ENCODE measurements around the gene TAF6L. TPM values are rescaled to one million over a fixed set of nuclear protein-coding genes. Genes with fewer than 3 reads are reported as not detected.

The TAF6L gene
- total and polyA plus RNA-seq, 12 donors: 10.8 to 98.1 (median 26.0) TPM

- Histone ChIP-seq H3K9me3 (replicated peaks in 1 of 3) (no peaks in the 10 kb centered on the region), H3K4me1 (replicated peaks in 1 of 2) (peaks cover 8 to 12% of the 10 kb centered on the region in 2 donors), H3K27me3 (no peaks in the 10 kb centered on the region), H3K4me3 (no peak overlapping the region), H3K36me3 (replicated peaks in 1 of 2) (peaks cover 0 to 40% of the 10 kb centered on the region in 2 donors), H3K27ac (no peak overlapping the region)
- TF ChIP-seq CTCF (IDR thresholded peaks at IDR 0.05) (no peak), POLR2A (IDR thresholded peaks at IDR 0.05) (no peak)
- intact Hi-C loops (cut with DNase I): no loop called here
- 85 to 96% (median 94%) methylated on average over 17 of the region's 17 CpGs for WGBS, 4 donors
- no peak for DNase-seq
Observed at GRCh38 chr11:62775646-62776045, 4.5 kb downstream of the TAF6L start.

- no peaks in the 10 kb centered on the region for H3K27me3 ChIP-seq
- intact Hi-C loops (cut with DNase I): no loop called here
- no peaks in the 10 kb centered on the region for H3K9me3 ChIP-seq (replicated peaks in 1 of 3)
- whole genome bisulfite sequencing, 4 donors: 71 to 93% (median 85%) methylated on average over 2 of the region's 2 CpGs
- H3K4me1 ChIP-seq (replicated peaks in 1 of 2): peaks cover 0 to 1% of the 10 kb centered on the region in 2 donors
- TF ChIP-seq CTCF (IDR thresholded peaks at IDR 0.05) (no peak), POLR2A (IDR thresholded peaks at IDR 0.05) (no peak)
- H3K36me3 ChIP-seq (replicated peaks in 1 of 2): peaks cover 0 to 44% of the 10 kb centered on the region in 2 donors
- no peak overlapping the region for H3K27ac ChIP-seq
- no peak overlapping the region for H3K4me3 ChIP-seq
- no peak for DNase-seq
Observed at GRCh38 chr11:62777389-62777788, 6.2 kb downstream of the TAF6L start.

GRCh38 chr11:62778441-62778840, 7.2 kb downstream of the TAF6L start:
- H3K27ac ChIP-seq: no peak overlapping the region
- intact Hi-C loops (cut with DNase I): no loop called here
- DNase-seq: no peak
- H3K27me3 ChIP-seq: no peaks in the 10 kb centered on the region
- H3K4me1 ChIP-seq (replicated peaks in 1 of 2): no peaks in the 10 kb centered on the region
- 82 to 98% (median 90%) methylated on average over 3 of the region's 3 CpGs for WGBS, 4 donors
- peaks cover 0 to 49% of the 10 kb centered on the region in 2 donors for H3K36me3 ChIP-seq (replicated peaks in 1 of 2)
- no peak overlapping the region for H3K4me3 ChIP-seq
- no peaks in the 10 kb centered on the region for H3K9me3 ChIP-seq (replicated peaks in 1 of 3)
- TF ChIP-seq CTCF (IDR thresholded peaks at IDR 0.05) (no peak), POLR2A (IDR thresholded peaks at IDR 0.05) (no peak)

GRCh38 chr11:62782753-62783152, 11.6 kb downstream of the TAF6L start:
- no peak for DNase-seq
- Histone ChIP-seq H3K36me3 (replicated peaks in 1 of 2) (peaks cover 0 to 29% of the 10 kb centered on the region in 2 donors), H3K9me3 (replicated peaks in 1 of 3) (no peaks in the 10 kb centered on the region), H3K27me3 (no peaks in the 10 kb centered on the region), H3K27ac (no peak overlapping the region), H3K4me3 (no peak overlapping the region), H3K4me1 (replicated peaks in 1 of 2) (peaks cover 7 to 12% of the 10 kb centered on the region in 2 donors)
- intact Hi-C loops (cut with DNase I): no loop called here
- WGBS, 4 donors: 93 to 97% (median 94%) methylated on average over 7 of the region's 7 CpGs
- TF ChIP-seq CTCF (IDR thresholded peaks at IDR 0.05): no peak
- TF ChIP-seq POLR2A (IDR thresholded peaks at IDR 0.05): no peak
